Stomach (tissue), 9 donors: ENCODE results near the gene CAPN8. TPM values are rescaled to one million over a fixed set of nuclear protein-coding genes. Genes with fewer than 3 reads are reported as not detected.

Source experiments
- DNase-seq, 2 donors: peaks; one replicate each; pipeline versions ENCODE4 v3.0.0 to v3.0.0-alpha.2; 2013 to 2019
- H3K27ac ChIP-seq, 5 donors: fragments of 200-600 bp in 4 of 5; sonication (generic) in 4 of 5; one replicate each; pipeline ENCODE4 v1.5.1; 2013 to 2019; ENCODE audit warnings: mild to moderate bottlenecking in 1 of 5, moderate library complexity in 1 of 5
- H3K27me3 ChIP-seq, 3 donors: fragments of 200-600 bp; sonication (generic); one replicate each; pipeline ENCODE4 v1.5.1; 2017 to 2019; ENCODE audit warnings: mixed run types in 1 of 3
- H3K36me3 ChIP-seq, 4 donors: fragments of 200-600 bp; sonication (generic); 1 replicate in 3 of 4; 2 replicates in 1 of 4; pipeline ENCODE4 v1.5.1; 2016 to 2019
- H3K4me1 ChIP-seq, 4 donors: fragments of 200-600 bp; sonication (generic); one replicate each; pipeline ENCODE4 v1.5.1; 2016 to 2019
- H3K4me3 ChIP-seq, 4 donors: fragments of 200-600 bp; sonication (generic) in 3 of 4; one replicate each; pipeline ENCODE4 v1.5.1; 2016 to 2019; ENCODE audit warnings: mild to moderate bottlenecking in 1 of 4
- H3K9me3 ChIP-seq, 4 donors: fragments of 200-600 bp; sonication (generic); one replicate each; pipeline ENCODE4 v1.5.1; 2016 to 2019
- CTCF ChIP-seq, 7 experiments: fragments of 450-650 bp in 4 of 7; fragments of 200-600 bp in 3 of 7; sonication (generic) in 3 of 7; IDR thresholded peaks; one replicate each; pipeline ENCODE4 v1.5.1; 2016 to 2019; ENCODE audit warnings: antibody characterized with exemption in 7 of 7, control low read depth in 2 of 7, mild to moderate bottlenecking in 1 of 7
- EP300 ChIP-seq: sonication (generic); formaldehyde crosslinking; IDR thresholded peaks from one replicate; pipeline ENCODE4 v1.6.1; 2017; ENCODE audit warnings: antibody characterized with exemption
- POLR2A ChIP-seq, 4 donors: fragments of 450-650 bp; IDR thresholded peaks; one replicate each; pipeline ENCODE4 v1.6.1; 2016; ENCODE audit warnings: antibody characterized with exemption in 4 of 4, control low read depth in 2 of 4, mild to moderate bottlenecking in 1 of 4, moderate library complexity in 1 of 4
- POLR2AphosphoS5 ChIP-seq, 3 donors: sonication (generic); formaldehyde crosslinking; IDR thresholded peaks; one replicate each; pipeline ENCODE4 v1.6.1; 2016; ENCODE audit warnings: antibody characterized with exemption in 3 of 3
- WGBS, 5 donors: extraction: QIAGEN DNeasy Blood & Tissue Kit in 3 of 5; methylation state at CpG; one replicate each; pipeline versions ENCODE4 v1.1.5 to v1.1.7; 2013 to 2018; 5-methylcytosine and 5-hydroxymethylcytosine counted together
- intact Hi-C: fragments of 100-400 bp; cut with DNase I; formaldehyde crosslinking; loops from one replicate; pipeline ENCODE4 v1.15.1; 2023; ENCODE audit warnings: low total_unique reads
- polyA plus RNA-seq, 3 donors: library from polyadenylated mRNA; stranded (reverse); fragments of 200-250 nt; gene quantifications; one replicate each; pipeline ENCODE4 v1.2.3, GENCODE V29; 2013
- total RNA-seq, 5 donors: library from RNA; depleted of rRNA; stranded (reverse); fragments of >200 nt; gene quantifications; one replicate each; pipeline versions ENCODE4 v1.1.0 to v1.2.3, GENCODE V29; 2014 to 2016
- donor health status: healthy with polysubstance abuse.
- donor health status: Bipolar disorder and iron deficiency.
- donor health status: healthy.

Gene CAPN8
- total and polyA plus RNA-seq, 8 donors, result 28.3 to 581 (median 134) TPM

GRCh38 chr1:223642237-223642636, 23.3 kb downstream of the CAPN8 start:
- H3K36me3 ChIP-seq, result no peaks in the 10 kb centered on the region
- no peak overlapping the region for H3K4me3 ChIP-seq
- peaks cover 0 to 5% (median 0%) of the 10 kb centered on the region in 3 donors for H3K27me3 ChIP-seq
- 60 to 68% (median 65%) methylated on average over 7 of the region's 7 CpGs for WGBS, 5 donors
- DNase-seq, result no peak
- TF ChIP-seq CTCF (IDR thresholded peaks at IDR 0.05), result no peak
- no peak for TF ChIP-seq POLR2A (IDR thresholded peaks at IDR 0.05)
- no peak for TF ChIP-seq POLR2AphosphoS5 (IDR thresholded peaks at IDR 0.05)
- TF ChIP-seq EP300, result no peak
- intact Hi-C loops, result no loop called here
- peaks cover 9 to 56% (median 29%) of the 10 kb centered on the region in 4 donors for H3K4me1 ChIP-seq
- H3K9me3 ChIP-seq, result peaks cover 0 to 6% (median 0%) of the 10 kb centered on the region in 4 donors
- H3K27ac ChIP-seq, result peak overlapping the region in 2 of 5 donors; percentile 24 to 35

GRCh38 chr1:223641523-223642039, 23.9 kb downstream of the CAPN8 start:
- peak in 1 of 2 donors; percentile 73 for DNase-seq
- intact Hi-C loops, result no loop called here
- WGBS, 5 donors, result 22 to 48% (median 43%) methylated on average over 7 of the region's 7 CpGs
- Histone ChIP-seq H3K27ac (peak overlapping the region in 2 of 5 donors; percentile 50 to 60), H3K9me3 (peaks cover 0 to 6% (median 0%) of the 10 kb centered on the region in 4 donors), H3K4me1 (peaks cover 9 to 53% (median 29%) of the 10 kb centered on the region in 4 donors), H3K4me3 (no peak overlapping the region), H3K27me3 (peaks cover 0 to 7% (median 0%) of the 10 kb centered on the region in 3 donors), H3K36me3 (no peaks in the 10 kb centered on the region)
- TF ChIP-seq EP300, result no peak
- no peak for TF ChIP-seq CTCF (IDR thresholded peaks at IDR 0.05)
- no peak for TF ChIP-seq POLR2A (IDR thresholded peaks at IDR 0.05)
- TF ChIP-seq POLR2AphosphoS5 (IDR thresholded peaks at IDR 0.05), result peak in 2 of 3 donors; percentile 81 to 84

GRCh38 chr1:223639331-223639749, 26.2 kb downstream of the CAPN8 start:
- Histone ChIP-seq H3K36me3 (no peaks in the 10 kb centered on the region), H3K4me3 (no peak overlapping the region), H3K4me1 (peaks cover 9 to 39% (median 22%) of the 10 kb centered on the region in 4 donors), H3K27me3 (peaks cover 0 to 7% (median 0%) of the 10 kb centered on the region in 3 donors), H3K27ac (peak overlapping the region in 3 of 5 donors; percentile 26 to 60 (median 35)), H3K9me3 (peaks cover 0 to 6% (median 1%) of the 10 kb centered on the region in 4 donors)
- intact Hi-C loops, result no loop called here
- TF ChIP-seq EP300, result no peak
- no peak for TF ChIP-seq POLR2A (IDR thresholded peaks at IDR 0.05)
- TF ChIP-seq CTCF (IDR thresholded peaks at IDR 0.05), result no peak
- peak in 2 of 3 donors; percentile 48 to 67 for TF ChIP-seq POLR2AphosphoS5 (IDR thresholded peaks at IDR 0.05)
- DNase-seq, result peak in 1 of 2 donors; percentile 74
- WGBS, 5 donors, result 23 to 43% (median 37%) methylated on average over 2 of the region's 2 CpGs

- intact Hi-C loops, result no loop called here
- Histone ChIP-seq H3K36me3 (no peaks in the 10 kb centered on the region), H3K9me3 (peaks cover 0 to 6% (median 2%) of the 10 kb centered on the region in 4 donors), H3K27me3 (peaks cover 0 to 11% (median 0%) of the 10 kb centered on the region in 3 donors), H3K4me3 (no peak overlapping the region), H3K4me1 (peaks cover 0 to 9% (median 8%) of the 10 kb centered on the region in 4 donors), H3K27ac (no peak overlapping the region)
- no peak for TF ChIP-seq POLR2AphosphoS5 (IDR thresholded peaks at IDR 0.05)
- 57 to 79% (median 66%) methylated on average over 4 of the region's 4 CpGs for WGBS, 5 donors
- no peak for DNase-seq
These were observed 30.3 kb downstream of the CAPN8 start for GRCh38 chr1:223635236-223635635.

- Histone ChIP-seq H3K9me3 (peaks cover 0 to 5% (median 0%) of the 10 kb centered on the region in 4 donors), H3K4me1 (peaks cover 0 to 9% (median 3%) of the 10 kb centered on the region in 4 donors), H3K36me3 (no peaks in the 10 kb centered on the region), H3K4me3 (no peak overlapping the region), H3K27me3 (peaks cover 0 to 16% (median 0%) of the 10 kb centered on the region in 3 donors), H3K27ac (no peak overlapping the region)
- intact Hi-C loops, result no loop called here
- no peak for DNase-seq
- TF ChIP-seq POLR2A (IDR thresholded peaks at IDR 0.05) (no peak), POLR2AphosphoS5 (IDR thresholded peaks at IDR 0.05) (no peak), EP300 (no peak), CTCF (IDR thresholded peaks at IDR 0.05) (no peak)
- WGBS, 5 donors, result 77 to 85% (median 80%) methylated on average over 2 to 4 of the region's 4 CpGs
These were observed 31.1 kb downstream of the CAPN8 start for GRCh38 chr1:223634423-223634822.
